SK-N-SH (cell line): ENCODE results near the gene AMHR2. TPM values are rescaled to one million over a fixed set of nuclear protein-coding genes. Genes with fewer than 3 reads are reported as not detected.
"Not testable (repeated sequence)": the region's sequence is repeated elsewhere in the genome, so short reads cannot be mapped to it uniquely, and the experiment has no call there.

Experiments
- CTCF ChIA-PET: fragments of 300-600, 350-600 bp; formaldehyde crosslinking; extraction: SDS; loops from one replicate; lab custom pipeline; 2021; lab: Yijun Ruan, JAX
- POLR2A ChIA-PET: fragments of 350-600 bp; sonication (Branson Sonifier 250); formaldehyde crosslinking; extraction: SDS; loops from one replicate; lab custom pipeline; 2020; ENCODE audit warnings: antibody characterized with exemption, inconsistent platforms; lab: Yijun Ruan, JAX
- DNase-seq: peaks from one replicate; pipeline ENCODE4 v3.0.0; 2012
- H2AFZ ChIP-seq: fragments of 200-600 bp; sonication (generic); 2 replicates; pipeline ENCODE4 v1.8.1; 2016; ENCODE audit warnings: antibody characterized with exemption, mild to moderate bottlenecking, low read depth
- H3F3A ChIP-seq: fragments of 200-600 bp; sonication (generic); replicated peaks from 2 replicates; pipeline ENCODE3; 2016; ENCODE audit warnings: antibody characterized with exemption, mild to moderate bottlenecking; ENCODE audit not compliant: insufficient read depth
- H3K27ac ChIP-seq, 2 experiments: fragments of 200-500 bp in 1 of 2; fragments of 200-600 bp in 1 of 2; sonication (Bioruptor generic) in 1 of 2; sonication (generic), shearing (Covaris generic) in 1 of 2; 2 replicates each; pipeline versions ENCODE4 v1.5.1 to v1.6.1; 2014 to 2016; ENCODE audit warnings: low read depth in 2 of 2, inconsistent platforms in 1 of 2, low read length in 1 of 2, mild to moderate bottlenecking in 1 of 2, mixed read lengths in 1 of 2
- H3K27me3 ChIP-seq: fragments of 200-600 bp; sonication (generic), shearing (Covaris generic); 2 replicates; pipeline ENCODE4 v1.6.1; 2016; ENCODE audit warnings: mixed run types; ENCODE audit not compliant: insufficient read depth
- H3K36me3 ChIP-seq, 2 experiments: fragments of 200-500 bp in 1 of 2; fragments of 200-600 bp in 1 of 2; sonication (Bioruptor generic) in 1 of 2; sonication (generic) in 1 of 2; replicated peaks in 1 of 2; 2 replicates each; pipeline versions ENCODE3 to v1.5.1; 2014 to 2016; ENCODE audit warnings: low read length in 1 of 2, mild to moderate bottlenecking in 1 of 2; ENCODE audit not compliant: insufficient read depth in 2 of 2, control insufficient read depth in 1 of 2
- H3K4me1 ChIP-seq, 2 experiments: fragments of 200-500 bp in 1 of 2; fragments of 200-600 bp in 1 of 2; sonication (Bioruptor generic) in 1 of 2; sonication (generic), shearing (Covaris generic) in 1 of 2; 2 replicates each; pipeline versions ENCODE4 v1.5.1 to v1.6.1; 2014 to 2016; ENCODE audit warnings: low read depth in 1 of 2, low read length in 1 of 2, mixed run types in 1 of 2; ENCODE audit not compliant: insufficient read depth in 2 of 2, control insufficient read depth in 1 of 2
- H3K4me2 ChIP-seq: fragments of 200-600 bp; sonication (generic), shearing (Covaris generic); 2 replicates; pipeline ENCODE4 v1.6.1; 2017; ENCODE audit warnings: mixed run types
- H3K4me3 ChIP-seq, 2 experiments: fragments of 200-500 bp in 1 of 2; fragments of 200-600 bp in 1 of 2; sonication (Bioruptor generic) in 1 of 2; sonication (generic), shearing (Covaris generic) in 1 of 2; 2 replicates each; pipeline versions ENCODE4 v1.5.1 to v1.8.1; 2014 to 2016; ENCODE audit warnings: low read depth in 2 of 2, inconsistent platforms in 1 of 2, low read length in 1 of 2, mild to moderate bottlenecking in 1 of 2, mixed read lengths in 1 of 2, moderate library complexity in 1 of 2
- H3K79me2 ChIP-seq: fragments of 200-600 bp; sonication (generic); 2 replicates; pipeline ENCODE4 v1.8.1; 2017; ENCODE audit warnings: mild to moderate bottlenecking; ENCODE audit not compliant: insufficient read depth
- H3K9ac ChIP-seq: fragments of 200-600 bp; sonication (generic); 2 replicates; pipeline ENCODE4 v1.6.1; 2017; ENCODE audit warnings: mixed run types
- H3K9me2 ChIP-seq: fragments of 200-600 bp; sonication (generic); 2 replicates; pipeline ENCODE4 v1.6.1; 2017; ENCODE audit warnings: mixed run types
- H3K9me3 ChIP-seq: fragments of 200-600 bp; sonication (generic); 2 replicates; pipeline ENCODE4 v1.6.1; 2017; ENCODE audit warnings: mixed run types, mild to moderate bottlenecking, moderate library complexity
- H4K20me1 ChIP-seq: fragments of 200-600 bp; sonication (generic); 2 replicates; pipeline ENCODE4 v1.6.1; 2017; ENCODE audit warnings: mild to moderate bottlenecking, mixed run types; ENCODE audit not compliant: insufficient read depth
- CHD2 ChIP-seq: fragments of 150-350 bp; IDR thresholded peaks from 2 replicates; pipeline ENCODE4 v1.6.1; 2018; ENCODE audit warnings: low read length; ENCODE audit not compliant: partially characterized antibody
- ELF1 ChIP-seq: IDR thresholded peaks from 2 replicates; pipeline ENCODE4 v1.4.0; 2012
- EZH2phosphoT487 ChIP-seq: fragments of 200-600 bp; sonication (generic); IDR thresholded peaks from 2 replicates; pipeline ENCODE4 v1.6.1; 2017; ENCODE audit warnings: low read depth, mixed run types, mild to moderate bottlenecking, antibody characterized with exemption, moderate library complexity, borderline replicate concordance
- FOSL2 ChIP-seq: IDR thresholded peaks from 2 replicates; pipeline ENCODE4 v1.4.0; 2012; ENCODE audit warnings: low read depth, mild to moderate bottlenecking, moderate library complexity, borderline replicate concordance
- FOXM1 ChIP-seq: IDR thresholded peaks from 2 replicates; pipeline ENCODE4 v1.4.0; 2012; ENCODE audit warnings: low read depth, mild to moderate bottlenecking
- GABPA ChIP-seq: IDR thresholded peaks from 2 replicates; pipeline ENCODE4 v1.4.0; 2012; ENCODE audit warnings: low read depth, mild to moderate bottlenecking
- MEF2A ChIP-seq: IDR thresholded peaks from 2 replicates; pipeline ENCODE4 v1.4.0; 2012; ENCODE audit warnings: low read depth, borderline replicate concordance
- RFX5 ChIP-seq: IDR thresholded peaks from 2 replicates; pipeline ENCODE4 v1.6.1; 2012; ENCODE audit warnings: mild to moderate bottlenecking, improper control_type of control experiment, low read length
- SIN3A ChIP-seq: IDR thresholded peaks from 2 replicates; pipeline ENCODE4 v1.6.1; 2012; ENCODE audit warnings: low read depth, mild to moderate bottlenecking, low read length, moderate library complexity, borderline replicate concordance
- TCF12 ChIP-seq: IDR thresholded peaks from 2 replicates; pipeline ENCODE4 v1.4.0; 2012
- TEAD4 ChIP-seq: IDR thresholded peaks from 2 replicates; pipeline ENCODE4 v1.4.0; 2012; ENCODE audit warnings: mild to moderate bottlenecking, borderline replicate concordance; ENCODE audit not compliant: insufficient read depth
- USF2 ChIP-seq: fragments of 150-350 bp; IDR thresholded peaks from 2 replicates; pipeline ENCODE4 v1.6.1; 2017; ENCODE audit warnings: antibody characterized with exemption, low read length, low read depth, borderline replicate concordance
- WGBS: methylation state at CpG from one replicate; pipeline ENCODE4 v1.1.6; 2017; ENCODE audit warnings: low lambda C conversion rate; 5-methylcytosine and 5-hydroxymethylcytosine counted together
- polyA plus RNA-seq, 3 experiments: library from polyadenylated mRNA; depleted of rRNA; stranded (reverse); fragments of >200 nt; gene quantifications; 2 replicates each; pipeline ENCODE4 v1.2.3, GENCODE V29; 2012
- TF ChIP-seq, protein P1 (sequence below): fragments of 150-350 bp; IDR thresholded peaks from 2 replicates; pipeline ENCODE4 v1.6.1; 2016; ENCODE audit warnings: mild to moderate bottlenecking, low read depth, low read length

Gene AMHR2
- polyA plus RNA-seq, 1 of the 3 experiments (the other 2 are of a cell fraction), result 0.03 TPM

- H3K27me3 ChIP-seq, result no peaks in the 10 kb centered on the region
- DNase-seq, result no peak
- POLR2A ChIA-PET, result no interaction called here
- no peak overlapping the region for H3K9ac ChIP-seq
- WGBS, result 98% methylated on average over 7 of the region's 7 CpGs
- 0 out of 4 replicates have a peak, but pooled peaks cover 0 to 6% of the 10 kb centered on the region in 2 experiments for H3K4me1 ChIP-seq
- H3K4me3 ChIP-seq, result no peak overlapping the region
- H3K36me3 ChIP-seq, result peaks cover 0 to 36% of the 10 kb centered on the region in 2 experiments
- no peak overlapping the region for H3K27ac ChIP-seq
- CTCF ChIA-PET, result no interaction called here
- no peak overlapping the region for H3K4me2 ChIP-seq
- peaks cover 100% of the 10 kb centered on the region for H3K79me2 ChIP-seq
- H3K9me2 ChIP-seq, result no peaks in the 10 kb centered on the region
- no peak overlapping the region for H2AFZ ChIP-seq
- peaks cover 3% of the 10 kb centered on the region for H3F3A ChIP-seq
- no peaks in the 10 kb centered on the region for H3K9me3 ChIP-seq
- 0 out of 2 replicates have a peak, but pooled peaks cover 3% of the 10 kb centered on the region for H4K20me1 ChIP-seq
- TF ChIP-seq TEAD4, result no peak
- TF ChIP-seq ELF1, result no peak
- TF ChIP-seq MEF2A, result no peak
- TF ChIP-seq RFX5, result no peak
- TF ChIP-seq FOSL2, result no peak
- TF ChIP-seq SIN3A, result no peak
- no peak for TF ChIP-seq TCF12
- TF ChIP-seq, protein P1, sequence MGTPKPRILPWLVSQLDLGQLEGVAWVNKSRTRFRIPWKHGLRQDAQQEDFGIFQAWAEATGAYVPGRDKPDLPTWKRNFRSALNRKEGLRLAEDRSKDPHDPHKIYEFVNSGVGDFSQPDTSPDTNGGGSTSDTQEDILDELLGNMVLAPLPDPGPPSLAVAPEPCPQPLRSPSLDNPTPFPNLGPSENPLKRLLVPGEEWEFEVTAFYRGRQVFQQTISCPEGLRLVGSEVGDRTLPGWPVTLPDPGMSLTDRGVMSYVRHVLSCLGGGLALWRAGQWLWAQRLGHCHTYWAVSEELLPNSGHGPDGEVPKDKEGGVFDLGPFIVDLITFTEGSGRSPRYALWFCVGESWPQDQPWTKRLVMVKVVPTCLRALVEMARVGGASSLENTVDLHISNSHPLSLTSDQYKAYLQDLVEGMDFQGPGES, result no peak
- TF ChIP-seq EZH2phosphoT487, result no peak
- no peak for TF ChIP-seq CHD2
Measured at GRCh38 chr12:53399896-53400295, 23.8 kb upstream of the AMHR2 start.

DNA sequence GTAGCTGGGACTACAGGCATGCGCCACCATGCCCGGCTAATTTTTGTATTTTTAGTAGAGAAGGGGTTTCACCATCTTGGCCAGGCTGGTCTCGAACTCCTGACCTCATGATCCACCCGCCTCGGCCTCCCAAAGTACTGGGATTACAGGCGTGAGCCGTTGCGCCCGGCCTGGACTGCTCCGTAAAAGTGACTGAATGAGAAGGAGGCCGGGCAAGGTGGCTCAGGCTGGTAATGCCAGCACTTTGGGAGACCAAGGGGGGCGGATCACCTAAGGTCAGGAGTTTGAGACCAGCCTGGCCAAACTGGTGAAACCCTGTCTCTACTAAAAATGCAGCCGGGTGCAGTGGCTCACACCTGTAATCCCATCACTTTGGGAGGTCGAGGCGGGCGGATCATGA, 21.3 kb upstream of the AMHR2 start:
- 94% methylated on average over 16 of the region's 16 CpGs for WGBS
- CTCF ChIA-PET, result interaction anchor here (0.6 to 1.8 kb wide), 6 partner anchors 8 to 96 kb away, joined by 3 to 6 read pairs (median 4); no protein-coding TSS in a partner anchor
- DNase-seq, POLR2A ChIA-PET, H3K9me3 ChIP-seq, H3K27me3 ChIP-seq, H4K20me1 ChIP-seq, H3K4me2 ChIP-seq, H3K4me3 ChIP-seq, H3F3A ChIP-seq, H2AFZ ChIP-seq, H3K27ac ChIP-seq, H3K4me1 ChIP-seq, H3K9me2 ChIP-seq, H3K9ac ChIP-seq: not testable (repeated sequence)
- peaks cover 96% of the 10 kb centered on the region for H3K79me2 ChIP-seq
- peaks cover 0 to 48% of the 10 kb centered on the region in 2 experiments for H3K36me3 ChIP-seq

DNA sequence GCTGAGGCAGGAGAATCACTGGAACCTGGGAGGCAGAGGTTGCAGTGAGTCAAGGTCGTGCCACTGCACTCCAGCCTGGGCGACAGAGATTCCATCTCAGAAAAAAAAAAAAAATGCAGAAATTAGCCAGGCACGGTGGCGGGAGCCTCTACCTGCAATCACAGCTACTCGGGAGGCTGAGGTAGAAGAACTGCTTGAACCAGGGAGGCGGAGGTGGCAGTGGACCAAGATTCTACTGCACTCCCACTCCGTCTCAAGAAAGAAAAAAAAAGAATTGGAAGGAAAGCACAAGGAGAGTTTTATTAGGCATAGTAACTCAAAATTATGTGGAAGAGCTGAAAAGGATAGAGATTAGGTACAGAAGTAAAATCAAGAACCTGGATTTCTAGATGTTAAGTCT, 20.8 kb upstream of the AMHR2 start:
- H2AFZ ChIP-seq, result no peak overlapping the region
- no peak for DNase-seq
- CTCF ChIA-PET, result interaction anchor here (0.5 to 1.1 kb wide), 3 partner anchors 12 to 285 kb away, joined by 3 to 5 read pairs (median 3); no protein-coding TSS in a partner anchor
- WGBS, result 92% methylated on average over 7 of the region's 7 CpGs
- H3K4me3 ChIP-seq, result no peak overlapping the region
- H3K27ac ChIP-seq, result no peak overlapping the region
- peaks cover 0 to 48% of the 10 kb centered on the region in 2 experiments for H3K36me3 ChIP-seq
- H3K9me3 ChIP-seq, result no peaks in the 10 kb centered on the region
- no peaks in the 10 kb centered on the region for H3K27me3 ChIP-seq
- no peak overlapping the region for H3K9ac ChIP-seq
- peaks cover 91% of the 10 kb centered on the region for H3K79me2 ChIP-seq
- 0 out of 4 replicates have a peak, but pooled peaks cover 0 to 6% of the 10 kb centered on the region in 2 experiments for H3K4me1 ChIP-seq
- H3F3A ChIP-seq, result peaks cover 3% of the 10 kb centered on the region
- POLR2A ChIA-PET, result no interaction called here
- H4K20me1 ChIP-seq, result 0 out of 2 replicates have a peak, but pooled peaks cover 3% of the 10 kb centered on the region
- no peaks in the 10 kb centered on the region for H3K9me2 ChIP-seq
- TF ChIP-seq GABPA, result no peak
- no peak for TF ChIP-seq USF2
- TF ChIP-seq MEF2A, result no peak
- no peak for TF ChIP-seq FOXM1
- TF ChIP-seq, all 33 proteins: peak for 0
- no peak overlapping the region for H3K4me2 ChIP-seq
